ENCODE results near the gene KCNMB2.
"Not testable (repeated sequence)": the region's sequence is repeated elsewhere in the genome, so short reads cannot be mapped to it uniquely, and the experiment has no call there.

The KCNMB2 gene

DNA sequence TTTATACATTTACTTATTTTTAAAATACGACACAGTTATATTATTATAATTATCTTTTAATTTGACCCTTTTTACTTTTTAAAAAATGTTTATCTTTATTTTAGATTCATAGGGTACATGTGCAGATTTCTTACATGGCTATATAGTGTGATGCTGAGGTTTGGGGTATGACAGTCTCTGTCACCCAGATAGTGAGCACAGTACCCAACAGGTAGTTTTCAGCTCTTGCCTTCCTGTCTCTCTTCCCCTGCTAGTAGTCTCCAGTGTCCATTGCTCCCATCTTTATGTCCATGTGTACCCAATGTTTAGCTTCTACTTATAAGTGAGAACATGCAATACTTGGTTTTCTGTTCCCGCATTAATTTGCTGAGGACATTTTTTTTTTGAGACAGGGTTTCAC, 21.8 kb upstream of the KCNMB2 start:
- H2AFZ ChIP-seq (ENCODE audit: low read length): no peak overlapping the region
- no peak for DNase-seq (ENCODE audit: low spot score)
- 100% methylated on average over 1 of the region's 2 CpGs; no CpG with 5 or more reads in 1 of the 2 donors for WGBS, 2 donors (ENCODE audit: extremely low coverage in 2 of 2, insufficient read length in 2 of 2, insufficient replicate concordance in 1 of 2)
- H3K79me1 ChIP-seq (ENCODE audit: low read depth, low read length): no peaks in the 10 kb centered on the region
- no peak overlapping the region for H4K8ac ChIP-seq (ENCODE audit: low read depth, low read length)
- H3K9me3 ChIP-seq (replicated peaks in 1 of 2; ENCODE audit: control insufficient read depth in 2 of 2, insufficient read depth in 1 of 2, low read depth in 1 of 2, low read length in 2 of 2): no peaks in the 10 kb centered on the region
- H3K9ac ChIP-seq (ENCODE audit: low read depth, low read length, poor library complexity): no peak overlapping the region
- no peak overlapping the region for H3K4me2 ChIP-seq (ENCODE audit: insufficient read depth, low read length, poor library complexity, severe bottlenecking)
- no peak overlapping the region for H2AK5ac ChIP-seq (ENCODE audit: low read depth, low read length)
- no peak overlapping the region for H2BK120ac ChIP-seq (ENCODE audit: low read depth, low read length)
- H4K91ac ChIP-seq (ENCODE audit: low read depth, low read length, poor library complexity): no peak overlapping the region
- H3K27ac ChIP-seq (replicated peaks; ENCODE audit: low read length): no peak overlapping the region
- H3K4ac ChIP-seq (ENCODE audit: low read length): no peak overlapping the region
- H3K14ac ChIP-seq (ENCODE audit: low read length): no peak overlapping the region
- H2BK12ac ChIP-seq (ENCODE audit: low read length): no peak overlapping the region
- no peak overlapping the region for H2BK5ac ChIP-seq (ENCODE audit: low read length)
- no peaks in the 10 kb centered on the region for H3K36me3 ChIP-seq (replicated peaks in 1 of 2; ENCODE audit: control insufficient read depth in 2 of 2, insufficient read depth in 2 of 2, low read length in 2 of 2)
- H3K18ac ChIP-seq (ENCODE audit: low read length): no peak overlapping the region
- H2BK15ac ChIP-seq (ENCODE audit: low read length): no peak overlapping the region
- peaks cover 0 to 2% of the 10 kb centered on the region in 2 donors for H3K4me1 ChIP-seq (ENCODE audit: control insufficient read depth in 2 of 2, insufficient read depth in 1 of 2, low read depth in 1 of 2, low read length in 2 of 2)
- no peaks in the 10 kb centered on the region for H3K27me3 ChIP-seq (ENCODE audit: control insufficient read depth in 3 of 3, insufficient read depth in 3 of 3, low read depth in 1 of 3, low read length in 3 of 3)
- H3K23ac ChIP-seq (ENCODE audit: low read depth, low read length, poor library complexity): no peak overlapping the region
- no peak overlapping the region for H3K4me3 ChIP-seq (ENCODE audit: low read length in 2 of 2)

DNA sequence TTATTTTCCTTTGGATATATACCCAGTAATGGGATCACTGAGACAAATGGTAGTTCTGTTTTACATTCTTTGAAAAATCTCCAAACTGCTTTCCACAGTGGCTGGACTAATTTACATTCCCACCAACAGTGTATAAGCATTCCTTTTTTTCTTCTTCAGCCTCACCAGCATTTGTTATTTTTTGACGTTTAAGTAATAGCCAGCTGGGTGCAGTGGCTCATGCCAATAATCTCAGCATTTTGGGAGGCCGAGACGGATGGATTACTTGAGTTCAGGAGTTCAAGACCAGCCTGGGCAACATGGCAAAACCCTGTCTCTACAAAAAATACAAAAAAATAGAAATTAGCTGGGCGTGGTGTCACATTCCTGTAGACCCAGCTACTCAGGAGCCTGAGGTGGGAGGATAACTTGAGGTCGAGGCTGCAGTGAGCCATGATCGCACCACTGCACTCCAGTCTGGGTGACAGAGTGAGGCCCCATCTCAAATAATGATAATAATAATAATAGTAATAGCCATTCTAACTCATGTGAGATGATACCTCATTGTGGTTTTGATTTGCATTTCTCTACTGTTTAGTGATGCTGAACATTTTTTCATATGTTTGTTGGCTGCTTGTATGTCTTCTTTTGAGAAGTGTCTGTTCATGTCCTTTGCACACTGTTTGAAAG, 21.0 kb upstream of the KCNMB2 start:
- H3K4me3 ChIP-seq (ENCODE audit: low read length in 2 of 2); H3K4me1 ChIP-seq (ENCODE audit: control insufficient read depth in 2 of 2, insufficient read depth in 1 of 2, low read depth in 1 of 2, low read length in 2 of 2); H2AK5ac ChIP-seq (ENCODE audit: low read depth, low read length); H2BK15ac ChIP-seq (ENCODE audit: low read length); H3K27ac ChIP-seq (replicated peaks; ENCODE audit: low read length); H4K91ac ChIP-seq (ENCODE audit: low read depth, low read length, poor library complexity); H3K9ac ChIP-seq (ENCODE audit: low read depth, low read length, poor library complexity); H2AFZ ChIP-seq (ENCODE audit: low read length); H3K36me3 ChIP-seq (replicated peaks in 1 of 2; ENCODE audit: control insufficient read depth in 2 of 2, insufficient read depth in 2 of 2, low read length in 2 of 2); H2BK12ac ChIP-seq (ENCODE audit: low read length); H3K27me3 ChIP-seq (ENCODE audit: control insufficient read depth in 3 of 3, insufficient read depth in 3 of 3, low read depth in 1 of 3, low read length in 3 of 3); H2BK5ac ChIP-seq (ENCODE audit: low read length); H3K23ac ChIP-seq (ENCODE audit: low read depth, low read length, poor library complexity); H3K14ac ChIP-seq (ENCODE audit: low read length); H3K4me2 ChIP-seq (ENCODE audit: insufficient read depth, low read length, poor library complexity, severe bottlenecking); H3K18ac ChIP-seq (ENCODE audit: low read length); DNase-seq (ENCODE audit: low spot score); H3K79me1 ChIP-seq (ENCODE audit: low read depth, low read length); H3K9me3 ChIP-seq (replicated peaks in 1 of 2; ENCODE audit: control insufficient read depth in 2 of 2, insufficient read depth in 1 of 2, low read depth in 1 of 2, low read length in 2 of 2); H4K8ac ChIP-seq (ENCODE audit: low read depth, low read length); H3K4ac ChIP-seq (ENCODE audit: low read length); H2BK120ac ChIP-seq (ENCODE audit: low read depth, low read length): not testable (repeated sequence)
- WGBS, 2 donors (ENCODE audit: extremely low coverage in 2 of 2, insufficient read length in 2 of 2, insufficient replicate concordance in 1 of 2): no CpG with 5 or more reads among the region's 6 CpGs

DNA sequence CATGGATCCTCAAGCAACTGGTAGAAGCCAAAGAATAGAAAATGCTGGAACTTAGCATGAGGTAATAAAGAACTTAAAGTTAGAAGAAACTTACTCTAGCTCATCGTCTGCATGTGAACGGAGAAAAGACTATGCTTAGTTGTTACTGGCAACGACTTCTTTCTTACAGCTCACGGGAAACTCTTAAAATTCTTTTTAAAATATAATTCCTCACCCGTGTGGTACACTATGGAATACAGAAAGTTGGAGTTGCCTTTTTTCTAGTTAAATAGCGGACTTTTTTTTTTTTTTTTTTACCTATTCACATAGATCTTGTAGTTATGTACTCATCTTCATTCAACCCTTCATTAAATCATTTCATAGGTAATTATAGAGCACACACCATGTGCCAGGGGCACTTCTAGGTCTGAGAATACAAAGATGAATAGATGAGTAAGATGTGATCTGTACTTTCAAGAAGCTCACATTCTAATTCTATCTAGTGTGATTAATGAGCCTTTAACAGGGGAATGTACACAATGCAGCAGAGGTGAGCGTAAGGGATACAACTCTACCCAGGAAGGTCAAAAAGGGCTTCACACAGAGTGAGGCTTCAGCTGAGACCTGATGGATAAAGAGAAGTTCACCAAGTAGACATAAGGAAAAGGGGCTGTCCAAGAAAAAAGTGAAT, 18.4 kb upstream of the KCNMB2 start:
- Histone ChIP-seq H3K4me2 (ENCODE audit: insufficient read depth, low read length, poor library complexity, severe bottlenecking) (no peak overlapping the region), H3K9ac (ENCODE audit: low read depth, low read length, poor library complexity) (no peak overlapping the region), H2BK15ac (ENCODE audit: low read length) (no peak overlapping the region), H3K27ac (replicated peaks; ENCODE audit: low read length) (no peak overlapping the region), H2BK12ac (ENCODE audit: low read length) (no peak overlapping the region), H3K23ac (ENCODE audit: low read depth, low read length, poor library complexity) (no peak overlapping the region), H3K27me3 (ENCODE audit: control insufficient read depth in 3 of 3, insufficient read depth in 3 of 3, low read depth in 1 of 3, low read length in 3 of 3) (no peaks in the 10 kb centered on the region), H3K4me1 (ENCODE audit: control insufficient read depth in 2 of 2, insufficient read depth in 1 of 2, low read depth in 1 of 2, low read length in 2 of 2) (peaks cover 0 to 2% of the 10 kb centered on the region in 2 donors), H3K4me3 (ENCODE audit: low read length in 2 of 2) (no peak overlapping the region), H2BK120ac (ENCODE audit: low read depth, low read length) (no peak overlapping the region), H3K79me1 (ENCODE audit: low read depth, low read length) (no peaks in the 10 kb centered on the region), H3K4ac (ENCODE audit: low read length) (no peak overlapping the region), H3K9me3 (replicated peaks in 1 of 2; ENCODE audit: control insufficient read depth in 2 of 2, insufficient read depth in 1 of 2, low read depth in 1 of 2, low read length in 2 of 2) (no peaks in the 10 kb centered on the region), H3K36me3 (replicated peaks in 1 of 2; ENCODE audit: control insufficient read depth in 2 of 2, insufficient read depth in 2 of 2, low read length in 2 of 2) (no peaks in the 10 kb centered on the region), H2AFZ (ENCODE audit: low read length) (no peak overlapping the region), H4K8ac (ENCODE audit: low read depth, low read length) (no peak overlapping the region), H3K18ac (ENCODE audit: low read length) (no peak overlapping the region), H4K91ac (ENCODE audit: low read depth, low read length, poor library complexity) (no peak overlapping the region), H2AK5ac (ENCODE audit: low read depth, low read length) (no peak overlapping the region), H3K14ac (ENCODE audit: low read length) (no peak overlapping the region), H2BK5ac (ENCODE audit: low read length) (no peak overlapping the region)
- no CpG with 5 or more reads among the region's 7 CpGs for WGBS, 2 donors (ENCODE audit: extremely low coverage in 2 of 2, insufficient read length in 2 of 2, insufficient replicate concordance in 1 of 2)
- no peak for DNase-seq (ENCODE audit: low spot score)

DNA sequence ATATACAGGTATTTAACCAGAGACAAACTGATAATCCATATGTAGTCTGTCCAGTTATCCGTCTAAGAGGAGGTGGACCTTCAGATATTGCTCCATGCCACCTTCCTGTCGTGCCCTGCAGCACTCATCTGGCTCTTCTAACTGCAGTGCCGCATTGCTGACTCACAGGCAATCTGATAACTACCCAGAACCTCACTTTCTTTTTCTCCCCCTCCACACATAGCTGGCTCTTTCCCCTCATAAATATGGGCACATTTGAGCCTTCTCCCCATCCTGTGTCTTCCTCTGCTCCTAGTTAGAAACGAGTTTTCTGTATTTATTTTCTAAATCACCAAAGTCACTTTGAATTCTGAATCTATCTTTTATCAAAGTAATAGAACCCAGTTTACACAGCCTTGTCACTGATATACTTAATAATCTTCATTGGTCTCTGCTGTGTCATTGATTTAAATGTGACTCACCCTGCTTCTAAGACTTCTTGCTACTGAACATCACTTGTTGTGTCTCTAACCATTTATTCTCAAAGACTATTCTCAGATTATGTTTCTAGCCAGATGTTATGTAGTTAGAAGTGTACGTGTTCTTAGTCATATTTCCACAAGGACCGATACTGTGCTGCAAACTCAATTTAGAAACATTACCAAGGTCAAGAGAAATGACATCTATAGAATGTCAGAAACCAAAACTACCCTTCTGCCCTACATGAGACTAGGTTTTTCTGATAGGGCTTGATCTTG, 17.4 kb upstream of the KCNMB2 start:
- no peak for DNase-seq (ENCODE audit: low spot score)
- no peaks in the 10 kb centered on the region for H3K27me3 ChIP-seq (ENCODE audit: control insufficient read depth in 3 of 3, insufficient read depth in 3 of 3, low read depth in 1 of 3, low read length in 3 of 3)
- H3K14ac ChIP-seq (ENCODE audit: low read length): no peak overlapping the region
- H3K27ac ChIP-seq (replicated peaks; ENCODE audit: low read length): no peak overlapping the region
- H3K23ac ChIP-seq (ENCODE audit: low read depth, low read length, poor library complexity): no peak overlapping the region
- no peaks in the 10 kb centered on the region for H3K79me1 ChIP-seq (ENCODE audit: low read depth, low read length)
- no peak overlapping the region for H2AK5ac ChIP-seq (ENCODE audit: low read depth, low read length)
- no peak overlapping the region for H3K4me3 ChIP-seq (ENCODE audit: low read length in 2 of 2)
- H2BK15ac ChIP-seq (ENCODE audit: low read length): no peak overlapping the region
- no CpG with 5 or more reads among the region's 6 CpGs for WGBS, 2 donors (ENCODE audit: extremely low coverage in 2 of 2, insufficient read length in 2 of 2, insufficient replicate concordance in 1 of 2)
- no peak overlapping the region for H4K8ac ChIP-seq (ENCODE audit: low read depth, low read length)
- no peaks in the 10 kb centered on the region for H3K36me3 ChIP-seq (replicated peaks in 1 of 2; ENCODE audit: control insufficient read depth in 2 of 2, insufficient read depth in 2 of 2, low read length in 2 of 2)
- no peak overlapping the region for H3K18ac ChIP-seq (ENCODE audit: low read length)
- H2BK12ac ChIP-seq (ENCODE audit: low read length): no peak overlapping the region
- no peak overlapping the region for H3K9ac ChIP-seq (ENCODE audit: low read depth, low read length, poor library complexity)
- H2BK5ac ChIP-seq (ENCODE audit: low read length): no peak overlapping the region
- H2BK120ac ChIP-seq (ENCODE audit: low read depth, low read length): no peak overlapping the region
- no peak overlapping the region for H4K91ac ChIP-seq (ENCODE audit: low read depth, low read length, poor library complexity)
- no peak overlapping the region for H3K4me2 ChIP-seq (ENCODE audit: insufficient read depth, low read length, poor library complexity, severe bottlenecking)
- no peak overlapping the region for H3K4ac ChIP-seq (ENCODE audit: low read length)
- peaks cover 0 to 2% of the 10 kb centered on the region in 2 donors for H3K4me1 ChIP-seq (ENCODE audit: control insufficient read depth in 2 of 2, insufficient read depth in 1 of 2, low read depth in 1 of 2, low read length in 2 of 2)
- no peak overlapping the region for H2AFZ ChIP-seq (ENCODE audit: low read length)
- H3K9me3 ChIP-seq (replicated peaks in 1 of 2; ENCODE audit: control insufficient read depth in 2 of 2, insufficient read depth in 1 of 2, low read depth in 1 of 2, low read length in 2 of 2): no peaks in the 10 kb centered on the region

All from neuronal stem cell (in vitro differentiated cells).